ENCODE measurements around the gene MRPL43.

DNA sequence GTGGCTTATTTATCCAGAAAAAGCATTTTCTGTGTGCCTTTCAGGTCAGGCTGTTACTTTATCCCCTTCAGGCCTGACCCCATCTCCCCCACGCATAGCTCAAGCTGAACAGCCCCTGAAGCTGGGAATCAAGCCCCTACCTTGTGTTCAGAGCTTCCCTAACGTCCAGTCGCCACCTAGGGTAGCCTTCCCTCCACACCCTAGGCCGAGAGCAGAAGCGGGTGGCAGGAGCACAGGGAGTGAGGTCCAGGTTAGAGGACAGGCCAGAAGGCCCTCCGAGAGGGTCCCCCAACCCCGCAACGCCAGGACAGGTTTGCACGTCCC lies 18.5 kb downstream of the MRPL43 start:
- TF ChIP-seq, protein P1, sequence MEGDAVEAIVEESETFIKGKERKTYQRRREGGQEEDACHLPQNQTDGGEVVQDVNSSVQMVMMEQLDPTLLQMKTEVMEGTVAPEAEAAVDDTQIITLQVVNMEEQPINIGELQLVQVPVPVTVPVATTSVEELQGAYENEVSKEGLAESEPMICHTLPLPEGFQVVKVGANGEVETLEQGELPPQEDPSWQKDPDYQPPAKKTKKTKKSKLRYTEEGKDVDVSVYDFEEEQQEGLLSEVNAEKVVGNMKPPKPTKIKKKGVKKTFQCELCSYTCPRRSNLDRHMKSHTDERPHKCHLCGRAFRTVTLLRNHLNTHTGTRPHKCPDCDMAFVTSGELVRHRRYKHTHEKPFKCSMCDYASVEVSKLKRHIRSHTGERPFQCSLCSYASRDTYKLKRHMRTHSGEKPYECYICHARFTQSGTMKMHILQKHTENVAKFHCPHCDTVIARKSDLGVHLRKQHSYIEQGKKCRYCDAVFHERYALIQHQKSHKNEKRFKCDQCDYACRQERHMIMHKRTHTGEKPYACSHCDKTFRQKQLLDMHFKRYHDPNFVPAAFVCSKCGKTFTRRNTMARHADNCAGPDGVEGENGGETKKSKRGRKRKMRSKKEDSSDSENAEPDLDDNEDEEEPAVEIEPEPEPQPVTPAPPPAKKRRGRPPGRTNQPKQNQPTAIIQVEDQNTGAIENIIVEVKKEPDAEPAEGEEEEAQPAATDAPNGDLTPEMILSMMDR (IDR thresholded peaks at IDR 0.05; ENCODE audit: low read depth, low read length, missing input control): no peak
- TF ChIP-seq JUND (IDR thresholded peaks at IDR 0.05) (no peak), GABPA (IDR thresholded peaks at IDR 0.05 in 1 of 2, conservative IDR thresholded peaks at IDR 0.05 in 1 of 2) (no peak), FOXA1 (IDR thresholded peaks at IDR 0.05) (no peak), RAD21 (IDR thresholded peaks at IDR 0.05) (no peak), YY1 (IDR thresholded peaks at IDR 0.05) (no peak), TAF1 (conservative IDR thresholded peaks at IDR 0.05) (no peak), EGR1 (IDR thresholded peaks at IDR 0.05; ENCODE audit: low read depth in 2 of 2) (no peak), SP1 (IDR thresholded peaks at IDR 0.05) (no peak), HNF4G (IDR thresholded peaks at IDR 0.05) (no peak), RXRA (IDR thresholded peaks at IDR 0.05) (no peak)
- TF ChIP-seq, protein P2, sequence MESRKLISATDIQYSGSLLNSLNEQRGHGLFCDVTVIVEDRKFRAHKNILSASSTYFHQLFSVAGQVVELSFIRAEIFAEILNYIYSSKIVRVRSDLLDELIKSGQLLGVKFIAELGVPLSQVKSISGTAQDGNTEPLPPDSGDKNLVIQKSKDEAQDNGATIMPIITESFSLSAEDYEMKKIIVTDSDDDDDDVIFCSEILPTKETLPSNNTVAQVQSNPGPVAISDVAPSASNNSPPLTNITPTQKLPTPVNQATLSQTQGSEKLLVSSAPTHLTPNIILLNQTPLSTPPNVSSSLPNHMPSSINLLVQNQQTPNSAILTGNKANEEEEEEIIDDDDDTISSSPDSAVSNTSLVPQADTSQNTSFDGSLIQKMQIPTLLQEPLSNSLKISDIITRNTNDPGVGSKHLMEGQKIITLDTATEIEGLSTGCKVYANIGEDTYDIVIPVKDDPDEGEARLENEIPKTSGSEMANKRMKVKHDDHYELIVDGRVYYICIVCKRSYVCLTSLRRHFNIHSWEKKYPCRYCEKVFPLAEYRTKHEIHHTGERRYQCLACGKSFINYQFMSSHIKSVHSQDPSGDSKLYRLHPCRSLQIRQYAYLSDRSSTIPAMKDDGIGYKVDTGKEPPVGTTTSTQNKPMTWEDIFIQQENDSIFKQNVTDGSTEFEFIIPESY (IDR thresholded peaks at IDR 0.05): no peak
- TF ChIP-seq, protein P3, sequence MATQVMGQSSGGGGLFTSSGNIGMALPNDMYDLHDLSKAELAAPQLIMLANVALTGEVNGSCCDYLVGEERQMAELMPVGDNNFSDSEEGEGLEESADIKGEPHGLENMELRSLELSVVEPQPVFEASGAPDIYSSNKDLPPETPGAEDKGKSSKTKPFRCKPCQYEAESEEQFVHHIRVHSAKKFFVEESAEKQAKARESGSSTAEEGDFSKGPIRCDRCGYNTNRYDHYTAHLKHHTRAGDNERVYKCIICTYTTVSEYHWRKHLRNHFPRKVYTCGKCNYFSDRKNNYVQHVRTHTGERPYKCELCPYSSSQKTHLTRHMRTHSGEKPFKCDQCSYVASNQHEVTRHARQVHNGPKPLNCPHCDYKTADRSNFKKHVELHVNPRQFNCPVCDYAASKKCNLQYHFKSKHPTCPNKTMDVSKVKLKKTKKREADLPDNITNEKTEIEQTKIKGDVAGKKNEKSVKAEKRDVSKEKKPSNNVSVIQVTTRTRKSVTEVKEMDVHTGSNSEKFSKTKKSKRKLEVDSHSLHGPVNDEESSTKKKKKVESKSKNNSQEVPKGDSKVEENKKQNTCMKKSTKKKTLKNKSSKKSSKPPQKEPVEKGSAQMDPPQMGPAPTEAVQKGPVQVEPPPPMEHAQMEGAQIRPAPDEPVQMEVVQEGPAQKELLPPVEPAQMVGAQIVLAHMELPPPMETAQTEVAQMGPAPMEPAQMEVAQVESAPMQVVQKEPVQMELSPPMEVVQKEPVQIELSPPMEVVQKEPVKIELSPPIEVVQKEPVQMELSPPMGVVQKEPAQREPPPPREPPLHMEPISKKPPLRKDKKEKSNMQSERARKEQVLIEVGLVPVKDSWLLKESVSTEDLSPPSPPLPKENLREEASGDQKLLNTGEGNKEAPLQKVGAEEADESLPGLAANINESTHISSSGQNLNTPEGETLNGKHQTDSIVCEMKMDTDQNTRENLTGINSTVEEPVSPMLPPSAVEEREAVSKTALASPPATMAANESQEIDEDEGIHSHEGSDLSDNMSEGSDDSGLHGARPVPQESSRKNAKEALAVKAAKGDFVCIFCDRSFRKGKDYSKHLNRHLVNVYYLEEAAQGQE (IDR thresholded peaks at IDR 0.05): no peak
- TF ChIP-seq, protein P4, sequence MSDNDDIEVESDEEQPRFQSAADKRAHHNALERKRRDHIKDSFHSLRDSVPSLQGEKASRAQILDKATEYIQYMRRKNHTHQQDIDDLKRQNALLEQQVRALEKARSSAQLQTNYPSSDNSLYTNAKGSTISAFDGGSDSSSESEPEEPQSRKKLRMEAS (IDR thresholded peaks at IDR 0.05): no peak
